ENCODE measurements around the gene ATP6V0A4.
"Not testable (repeated sequence)": the region's sequence is repeated elsewhere in the genome, so short reads cannot be mapped to it uniquely, and the experiment has no call there.

ATP6V0A4 gene

GRCh38 chr7:138710536-138711385, 87.2 kb downstream of the ATP6V0A4 start:
- peaks cover 2% of the 10 kb centered on the region for H3K27me3 Mint-ChIP-seq
- no peak overlapping the region for H3K4me3 Mint-ChIP-seq
- no peak overlapping the region for H3K27ac Mint-ChIP-seq
- peaks cover 6% of the 10 kb centered on the region for H3K4me1 Mint-ChIP-seq
- DNase-seq (no peak), ATAC-seq (no peak)
- no peaks in the 10 kb centered on the region for H3K9me3 Mint-ChIP-seq

- Mint-ChIP-seq H3K27ac (no peak overlapping the region), H3K4me3 (no peak overlapping the region), H3K27me3 (no peaks in the 10 kb centered on the region), H3K4me1 (no peaks in the 10 kb centered on the region), H3K9me3 (no peaks in the 10 kb centered on the region)
- DNase-seq (no peak), ATAC-seq (no peak)
Measured at GRCh38 chr7:138705167-138705566, 92.8 kb downstream of the ATP6V0A4 start.

GRCh38 chr7:138701537-138701923, 96.5 kb downstream of the ATP6V0A4 start:
- no peak for DNase-seq
- Mint-ChIP-seq H3K9me3 (no peaks in the 10 kb centered on the region), H3K27ac (no peak overlapping the region), H3K27me3 (no peaks in the 10 kb centered on the region), H3K4me1 (no peaks in the 10 kb centered on the region), H3K4me3 (no peak overlapping the region)
- ATAC-seq, result no peak

GRCh38 chr7:138700857-138701536, 97.0 kb downstream of the ATP6V0A4 start, which contains the start of gene SVOPL:
Gene SVOPL, minus strand, starts transcription at chr7:138701362. Its CDS starts 22,317 bp downstream, at chr7:138679045.
- DNase-seq (no peak), ATAC-seq (no peak)
- no peaks in the 10 kb centered on the region for H3K27me3 Mint-ChIP-seq
- no peaks in the 10 kb centered on the region for H3K4me1 Mint-ChIP-seq
- H3K27ac Mint-ChIP-seq, result no peak within 1 kb of the TSS
- no peaks in the 10 kb centered on the region for H3K9me3 Mint-ChIP-seq
- H3K4me3 Mint-ChIP-seq, result no peak within 1 kb of the TSS

- Mint-ChIP-seq H3K4me1 (no peaks in the 10 kb centered on the region), H3K27ac (no peak overlapping the region), H3K4me3 (no peak overlapping the region), H3K9me3 (no peaks in the 10 kb centered on the region), H3K27me3 (no peaks in the 10 kb centered on the region)
- ATAC-seq (no peak), DNase-seq (no peak)
Measured at GRCh38 chr7:138699661-138700060, 98.3 kb downstream of the ATP6V0A4 start.

- Mint-ChIP-seq H3K4me3 (no peak overlapping the region), H3K4me1 (no peaks in the 10 kb centered on the region), H3K27ac (no peak overlapping the region), H3K27me3 (no peaks in the 10 kb centered on the region), H3K9me3 (no peaks in the 10 kb centered on the region)
- ATAC-seq (no peak), DNase-seq (no peak)
Measured at GRCh38 chr7:138698281-138698680, 99.7 kb downstream of the ATP6V0A4 start.

- Mint-ChIP-seq H3K4me1 (no peaks in the 10 kb centered on the region), H3K4me3 (no peak overlapping the region), H3K27ac (peak overlapping the region in 1 of 2 donors; percentile 4), H3K9me3 (no peaks in the 10 kb centered on the region), H3K27me3 (no peaks in the 10 kb centered on the region)
- DNase-seq, result no peak
- ATAC-seq, result no peak
Measured at GRCh38 chr7:138697535-138698182, 100.3 kb downstream of the ATP6V0A4 start.

- H3K4me3 Mint-ChIP-seq, H3K27ac Mint-ChIP-seq, H3K9me3 Mint-ChIP-seq, H3K27me3 Mint-ChIP-seq, ATAC-seq, H3K4me1 Mint-ChIP-seq, DNase-seq: not testable (repeated sequence)
Measured at GRCh38 chr7:138695776-138696175, 102.2 kb downstream of the ATP6V0A4 start.

- H3K9me3 Mint-ChIP-seq, result no peaks in the 10 kb centered on the region
- ATAC-seq (no peak), DNase-seq (no peak)
- no peaks in the 10 kb centered on the region for H3K4me1 Mint-ChIP-seq
- no peak overlapping the region for H3K27ac Mint-ChIP-seq
- H3K4me3 Mint-ChIP-seq, result no peak overlapping the region
- no peaks in the 10 kb centered on the region for H3K27me3 Mint-ChIP-seq
Measured at GRCh38 chr7:138695106-138695505, 102.9 kb downstream of the ATP6V0A4 start.

GRCh38 chr7:138691178-138691577, 106.8 kb downstream of the ATP6V0A4 start:
- no peak overlapping the region for H3K4me3 Mint-ChIP-seq
- no peak overlapping the region for H3K27ac Mint-ChIP-seq
- H3K9me3 Mint-ChIP-seq, result peaks cover 0 to 8% of the 10 kb centered on the region in 2 donors
- ATAC-seq (no peak), DNase-seq (no peak)
- H3K4me1 Mint-ChIP-seq, result no peaks in the 10 kb centered on the region
- no peaks in the 10 kb centered on the region for H3K27me3 Mint-ChIP-seq

GRCh38 chr7:138690495-138690894, 107.5 kb downstream of the ATP6V0A4 start:
- H3K4me3 Mint-ChIP-seq, result no peak overlapping the region
- no peaks in the 10 kb centered on the region for H3K27me3 Mint-ChIP-seq
- H3K27ac Mint-ChIP-seq, result no peak overlapping the region
- no peak for ATAC-seq
- peaks cover 0 to 8% of the 10 kb centered on the region in 2 donors for H3K9me3 Mint-ChIP-seq
- DNase-seq, result no peak
- no peaks in the 10 kb centered on the region for H3K4me1 Mint-ChIP-seq

GRCh38 chr7:138688037-138688436, 110.0 kb downstream of the ATP6V0A4 start:
- H3K4me1 Mint-ChIP-seq, ATAC-seq, H3K4me3 Mint-ChIP-seq, H3K9me3 Mint-ChIP-seq, H3K27me3 Mint-ChIP-seq, DNase-seq: not testable (repeated sequence)
- peak overlapping the region in 1 of 2 donors; percentile 42 for H3K27ac Mint-ChIP-seq

GRCh38 chr7:138684340-138684739, 113.7 kb downstream of the ATP6V0A4 start:
- Mint-ChIP-seq H3K9me3 (peaks cover 0 to 8% of the 10 kb centered on the region in 2 donors), H3K4me1 (no peaks in the 10 kb centered on the region), H3K27me3 (no peaks in the 10 kb centered on the region), H3K4me3 (no peak overlapping the region), H3K27ac (no peak overlapping the region)
- DNase-seq (no peak), ATAC-seq (no peak)

- Mint-ChIP-seq H3K9me3 (no peaks in the 10 kb centered on the region), H3K27ac (no peak overlapping the region), H3K4me1 (no peaks in the 10 kb centered on the region), H3K4me3 (no peak overlapping the region), H3K27me3 (no peaks in the 10 kb centered on the region)
- DNase-seq (no peak), ATAC-seq (no peak)
Measured at GRCh38 chr7:138679793-138680192, 118.2 kb downstream of the ATP6V0A4 start.

GRCh38 chr7:138670594-138670993, 127.4 kb downstream of the ATP6V0A4 start:
- no peak overlapping the region for H3K4me3 Mint-ChIP-seq
- peaks cover 0 to 6% of the 10 kb centered on the region in 2 donors for H3K9me3 Mint-ChIP-seq
- H3K27me3 Mint-ChIP-seq, result peaks cover 7% of the 10 kb centered on the region
- peaks cover 19% of the 10 kb centered on the region for H3K4me1 Mint-ChIP-seq
- ATAC-seq (no peak), DNase-seq (no peak)
- no peak overlapping the region for H3K27ac Mint-ChIP-seq

GRCh38 chr7:138669364-138669763, 128.6 kb downstream of the ATP6V0A4 start:
- peaks cover 0 to 6% of the 10 kb centered on the region in 2 donors for H3K9me3 Mint-ChIP-seq

More at GRCh38 chr7:138669364-138669763, 128.6 kb downstream of the ATP6V0A4 start:
- Mint-ChIP-seq H3K4me3 (no peak overlapping the region), H3K4me1 (peaks cover 26% of the 10 kb centered on the region), H3K27ac (no peak overlapping the region), H3K27me3 (peaks cover 10% of the 10 kb centered on the region)
- DNase-seq, result no peak
- no peak for ATAC-seq

All from stimulated activated naive CD8-positive, alpha-beta T cell treated with anti-CD3 and anti-CD28 coated beads, Interleukin-15, amount 100 ng/mL, for 72 hours (primary cell).